Colonic mucosa (tissue), 4 donors: ENCODE data around the gene RNF38. TPM values are rescaled to one million over a fixed set of nuclear protein-coding genes. Genes with fewer than 3 reads are reported as not detected.

ENCODE experiments used
- DNase-seq: peaks from one replicate; pipeline ENCODE4 v3.0.0-alpha.2; 2020
- H3K27ac ChIP-seq: fragments of 200-600 bp; one replicate; pipeline ENCODE4 v1.8.0; 2021
- H3K27me3 ChIP-seq: fragments of 200-600 bp; one replicate; pipeline ENCODE4 v1.8.0; 2021
- H3K36me3 ChIP-seq: fragments of 200-600 bp; one replicate; pipeline ENCODE4 v1.8.0; 2021
- H3K4me1 ChIP-seq: fragments of 200-600 bp; one replicate; pipeline ENCODE4 v1.8.0; 2021; ENCODE audit warnings: mild to moderate bottlenecking
- H3K4me3 ChIP-seq: fragments of 200-600 bp; one replicate; pipeline ENCODE4 v1.8.0; 2021
- H3K9ac ChIP-seq, 2 donors: one replicate each; pipeline ENCODE4 v1.7.0; 2013; ENCODE audit warnings: control low read depth in 2 of 2, low read depth in 2 of 2, low read length in 2 of 2
- H3K9me3 ChIP-seq: fragments of 200-600 bp; one replicate; pipeline ENCODE4 v1.8.0; 2021
- intact Hi-C: fragments of 100-400 bp; cut with DNase I; formaldehyde crosslinking; loops from one replicate; pipeline ENCODE4 v1.14.1; 2022
- total RNA-seq, 2 donors: library from RNA; stranded (reverse); fragmentation: NEBNext Ultra II Directional in 1 of 2; extraction: Animal tissue kit (Norgen Biotek cat#: 25700) in 1 of 2; gene quantifications; one replicate each; pipeline ENCODE4 v1.2.1, GENCODE V29; 2021
- TF ChIP-seq, protein P1 (sequence below): fragments of 200-600 bp; IDR thresholded peaks from one replicate; pipeline ENCODE4 v1.8.0; 2022; ENCODE audit warnings: antibody characterized with exemption, mild to moderate bottlenecking
- donor health status: healthy.
- donor health status: DM: no; HTN: no; CAD: no.
- donor health status: DM: no; HTN: no; CAD: no.

RNF38 gene
- total RNA-seq, 2 donors from 2014 or later: 28.9 to 39.2 TPM

DNA sequence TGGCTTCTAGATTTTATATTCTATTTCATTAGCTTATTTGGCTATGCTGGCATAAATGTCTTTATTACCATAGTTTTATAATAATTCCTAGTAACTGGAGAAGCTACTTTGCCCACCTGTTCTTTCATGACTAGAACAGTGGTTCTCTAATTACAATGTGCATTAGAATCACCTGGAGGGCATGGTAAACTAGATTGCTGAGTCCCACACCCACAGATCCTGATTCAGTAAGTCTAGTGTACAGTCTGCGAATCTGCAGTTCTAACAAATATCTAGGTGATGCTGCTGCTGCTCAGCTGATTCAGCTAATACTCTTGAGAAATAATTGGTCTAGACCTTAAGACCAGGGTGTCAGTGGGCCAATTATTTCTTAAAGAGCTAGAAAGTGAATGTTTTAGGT is 35.5 kb downstream of the RNF38 start:
- Histone ChIP-seq H3K9me3 (no peaks in the 10 kb centered on the region), H3K27ac (no peak overlapping the region), H3K9ac (no peak overlapping the region), H3K36me3 (no peaks in the 10 kb centered on the region), H3K27me3 (no peaks in the 10 kb centered on the region), H3K4me1 (no peaks in the 10 kb centered on the region), H3K4me3 (no peak overlapping the region)
- DNase-seq: no peak
- intact Hi-C loops: no loop called here
- TF ChIP-seq, protein P1, sequence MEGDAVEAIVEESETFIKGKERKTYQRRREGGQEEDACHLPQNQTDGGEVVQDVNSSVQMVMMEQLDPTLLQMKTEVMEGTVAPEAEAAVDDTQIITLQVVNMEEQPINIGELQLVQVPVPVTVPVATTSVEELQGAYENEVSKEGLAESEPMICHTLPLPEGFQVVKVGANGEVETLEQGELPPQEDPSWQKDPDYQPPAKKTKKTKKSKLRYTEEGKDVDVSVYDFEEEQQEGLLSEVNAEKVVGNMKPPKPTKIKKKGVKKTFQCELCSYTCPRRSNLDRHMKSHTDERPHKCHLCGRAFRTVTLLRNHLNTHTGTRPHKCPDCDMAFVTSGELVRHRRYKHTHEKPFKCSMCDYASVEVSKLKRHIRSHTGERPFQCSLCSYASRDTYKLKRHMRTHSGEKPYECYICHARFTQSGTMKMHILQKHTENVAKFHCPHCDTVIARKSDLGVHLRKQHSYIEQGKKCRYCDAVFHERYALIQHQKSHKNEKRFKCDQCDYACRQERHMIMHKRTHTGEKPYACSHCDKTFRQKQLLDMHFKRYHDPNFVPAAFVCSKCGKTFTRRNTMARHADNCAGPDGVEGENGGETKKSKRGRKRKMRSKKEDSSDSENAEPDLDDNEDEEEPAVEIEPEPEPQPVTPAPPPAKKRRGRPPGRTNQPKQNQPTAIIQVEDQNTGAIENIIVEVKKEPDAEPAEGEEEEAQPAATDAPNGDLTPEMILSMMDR: no peak

DNA sequence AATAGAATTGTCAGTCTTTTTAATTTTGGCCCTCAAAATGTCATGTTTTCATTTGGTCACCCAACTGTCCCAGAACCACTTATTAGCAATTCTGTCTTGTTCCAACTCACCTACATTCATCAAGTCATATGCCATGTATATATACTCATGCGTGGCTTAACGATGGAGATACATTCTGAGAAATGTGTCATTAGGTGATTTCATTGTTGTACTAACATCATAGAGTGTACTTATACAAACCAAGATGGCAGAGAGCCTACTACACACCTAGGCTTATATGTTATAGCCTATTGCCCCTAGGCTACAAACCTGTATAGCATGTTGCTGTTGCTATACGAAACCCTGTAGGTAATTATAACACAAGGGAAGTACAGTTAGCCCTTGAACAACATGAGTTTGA is 36.6 kb downstream of the RNF38 start:
- H3K4me3 ChIP-seq: no peak overlapping the region
- H3K4me1 ChIP-seq: no peaks in the 10 kb centered on the region
- H3K27ac ChIP-seq: no peak overlapping the region
- no peaks in the 10 kb centered on the region for H3K9me3 ChIP-seq
- H3K9ac ChIP-seq: no peak overlapping the region
- H3K27me3 ChIP-seq: no peaks in the 10 kb centered on the region
- TF ChIP-seq, protein P1: no peak
- intact Hi-C loops: no loop called here
- no peaks in the 10 kb centered on the region for H3K36me3 ChIP-seq
- no peak for DNase-seq

DNA sequence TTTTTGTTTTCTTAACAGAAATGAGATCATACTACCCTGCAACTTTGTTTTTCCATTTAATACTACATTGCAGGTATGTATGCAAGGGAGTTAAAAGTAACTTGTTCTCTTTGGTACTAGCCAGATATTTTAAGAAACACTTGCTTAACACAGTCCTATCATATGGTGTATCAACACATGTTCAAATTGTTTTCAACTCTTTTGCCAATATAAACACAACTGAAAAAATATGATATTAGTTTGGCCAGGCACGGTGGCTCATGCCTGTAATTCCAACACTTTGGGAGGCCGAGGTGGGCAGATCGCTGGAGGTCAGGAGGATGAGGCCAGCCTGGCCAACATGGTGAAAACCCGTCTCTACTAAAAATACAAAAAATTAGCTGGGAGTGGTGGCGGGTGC is 41.6 kb downstream of the RNF38 start:
- Histone ChIP-seq H3K27me3 (no peaks in the 10 kb centered on the region), H3K27ac (no peak overlapping the region), H3K4me1 (no peaks in the 10 kb centered on the region), H3K36me3 (no peaks in the 10 kb centered on the region), H3K4me3 (no peak overlapping the region), H3K9me3 (no peaks in the 10 kb centered on the region), H3K9ac (no peak overlapping the region)
- no peak for DNase-seq
- intact Hi-C loops: no loop called here
- TF ChIP-seq, protein P1: no peak

DNA sequence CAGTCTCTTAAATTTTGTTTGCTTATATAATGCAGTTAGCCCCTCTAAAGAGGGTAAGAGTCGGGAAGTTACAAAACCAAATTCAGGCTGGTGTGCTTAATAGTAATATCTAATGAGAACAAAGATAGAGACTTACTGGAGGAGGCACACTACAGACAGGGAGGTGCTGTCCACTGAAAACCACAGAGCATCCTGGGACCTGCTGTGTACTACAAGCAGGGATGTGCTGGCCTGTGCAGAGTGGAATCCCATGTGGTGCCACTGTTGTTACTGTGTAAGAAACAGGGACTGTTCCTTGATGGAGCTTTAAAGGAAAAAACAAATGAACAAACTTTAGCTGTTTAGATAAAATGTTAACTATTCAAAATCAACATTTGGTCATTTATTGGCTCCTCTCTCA is 42.4 kb downstream of the RNF38 start:
- Histone ChIP-seq H3K9ac (no peak overlapping the region), H3K36me3 (peaks cover 3% of the 10 kb centered on the region), H3K9me3 (no peaks in the 10 kb centered on the region), H3K27ac (no peak overlapping the region), H3K27me3 (no peaks in the 10 kb centered on the region), H3K4me3 (no peak overlapping the region), H3K4me1 (no peaks in the 10 kb centered on the region)
- TF ChIP-seq, protein P1: no peak
- intact Hi-C loops: no loop called here
- no peak for DNase-seq

DNA sequence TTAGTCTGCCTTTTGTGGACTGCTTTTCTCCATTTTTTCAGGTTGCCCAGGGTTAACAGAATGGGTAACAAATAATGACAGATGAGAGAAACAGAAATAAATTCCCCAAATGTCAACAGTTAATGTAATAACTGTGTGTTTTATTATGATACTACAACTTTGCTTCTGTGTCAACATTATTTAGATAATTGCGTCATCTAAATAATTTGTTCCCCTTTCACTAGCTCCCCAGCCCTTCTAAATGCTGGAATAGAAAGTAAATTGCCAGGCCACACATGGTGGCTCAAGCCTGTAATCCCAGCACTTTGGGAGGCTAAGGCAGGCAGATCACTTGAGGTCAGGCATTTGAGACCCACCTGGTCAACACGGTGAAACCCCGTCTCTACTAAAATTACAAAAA is 53.5 kb downstream of the RNF38 start:
- TF ChIP-seq, protein P1: no peak
- H3K36me3 ChIP-seq: peaks cover 26% of the 10 kb centered on the region

More for the DNA sequence above, 53.5 kb downstream of the RNF38 start:
- no peak overlapping the region for H3K9ac ChIP-seq
- no peak overlapping the region for H3K4me3 ChIP-seq
- intact Hi-C loops: no loop called here
- no peaks in the 10 kb centered on the region for H3K9me3 ChIP-seq
- no peaks in the 10 kb centered on the region for H3K4me1 ChIP-seq
- DNase-seq: no peak
- no peaks in the 10 kb centered on the region for H3K27me3 ChIP-seq
- H3K27ac ChIP-seq: no peak overlapping the region
